SK-N-SH treated with all-trans-retinoic acid at 6 μM for 48 hours (cell line): ENCODE data around the gene QRSL1.

Experiments
- ATAC-seq: fragments of 200-7000 bp; cut with Tn5 transposase; 3 replicates; pipeline ENCODE4 v1.9.1; 2020; ENCODE audit warnings: mild to moderate bottlenecking, moderate library complexity
- ARNTL ChIP-seq: fragments of 450-650 bp; formaldehyde crosslinking; IDR thresholded peaks from 2 replicates; pipeline ENCODE4 v1.5.0; 2020; ENCODE audit warnings: low read depth, mild to moderate bottlenecking, moderate library complexity, borderline replicate concordance
- BACH2 ChIP-seq: fragments of 250-450 bp; sonication (Bioruptor Pico); IDR thresholded peaks from 2 replicates; pipeline ENCODE4 v1.9.0; 2021; ENCODE audit warnings: mild to moderate bottlenecking, borderline replicate concordance
- CSDC2 ChIP-seq: fragments of 250-450 bp; sonication (Bioruptor Pico); IDR thresholded peaks from 2 replicates; pipeline ENCODE4 v1.5.0; 2020; ENCODE audit warnings: mild to moderate bottlenecking, moderate library complexity
- GLIS3 ChIP-seq: fragments of 250-450 bp; sonication (Bioruptor Pico); IDR thresholded peaks from 2 replicates; pipeline ENCODE4 v1.5.0; 2020; ENCODE audit warnings: mild to moderate bottlenecking, moderate library complexity
- ISL1 ChIP-seq: fragments of 250-450 bp; sonication (Bioruptor Pico); IDR thresholded peaks from 2 replicates; pipeline ENCODE4 v2.1.2; 2022; ENCODE audit warnings: mild to moderate bottlenecking, moderate library complexity
- OSR1 ChIP-seq: fragments of 250-450 bp; sonication (Bioruptor Pico); IDR thresholded peaks from 2 replicates; pipeline ENCODE4 v1.8.0; 2022; ENCODE audit warnings: moderate library complexity, mild to moderate bottlenecking, inconsistent platforms
- PATZ1 ChIP-seq: fragments of 250-450 bp; sonication (Bioruptor Pico); IDR thresholded peaks from 2 replicates; pipeline ENCODE4 v1.8.0; 2020; ENCODE audit warnings: mild to moderate bottlenecking, moderate library complexity, borderline replicate concordance
- POU6F1 ChIP-seq: fragments of 250-450 bp; sonication (Bioruptor Pico); IDR thresholded peaks from 2 replicates; pipeline ENCODE4 v1.8.0; 2021; ENCODE audit warnings: low read depth, mild to moderate bottlenecking, moderate library complexity, borderline replicate concordance
- PPARA ChIP-seq: fragments of 250-450 bp; sonication (Bioruptor Pico); IDR thresholded peaks from 2 replicates; pipeline ENCODE4 v1.5.0; 2020; ENCODE audit warnings: mild to moderate bottlenecking, borderline replicate concordance
- SNAI2 ChIP-seq: fragments of 250-450 bp; sonication (Bioruptor Pico); IDR thresholded peaks from 2 replicates; pipeline ENCODE4 v1.5.0; 2020; ENCODE audit warnings: mild to moderate bottlenecking, moderate library complexity
- TCF4 ChIP-seq: fragments of 250-450 bp; sonication (Bioruptor Pico); IDR thresholded peaks from 2 replicates; pipeline ENCODE4 v1.8.0; 2021; ENCODE audit warnings: mild to moderate bottlenecking, moderate library complexity, borderline replicate concordance
- TSHZ2 ChIP-seq: fragments of 250-450 bp; sonication (Bioruptor Pico); IDR thresholded peaks from 2 replicates; pipeline ENCODE4 v1.5.0; 2020; ENCODE audit warnings: mild to moderate bottlenecking, moderate library complexity
- ZC3H10 ChIP-seq: fragments of 250-450 bp; sonication (Bioruptor Pico); IDR thresholded peaks from 2 replicates; pipeline ENCODE4 v1.5.1; 2021; ENCODE audit warnings: mild to moderate bottlenecking, moderate library complexity
- ZFP3 ChIP-seq: fragments of 250-450 bp; sonication (Bioruptor Pico); IDR thresholded peaks from 2 replicates; pipeline ENCODE4 v1.5.0; 2020; ENCODE audit warnings: mild to moderate bottlenecking, moderate library complexity
- ZFP30 ChIP-seq: fragments of 450-650 bp; formaldehyde crosslinking; IDR thresholded peaks from 2 replicates; pipeline ENCODE4 v1.5.0; 2022; ENCODE audit warnings: mild to moderate bottlenecking, moderate library complexity
- ZNF565 ChIP-seq: fragments of 450-650 bp; formaldehyde crosslinking; conservative IDR thresholded peaks from 2 replicates; pipeline ENCODE4 v1.5.0; 2020; ENCODE audit warnings: low read depth, mild to moderate bottlenecking, moderate library complexity
- ZNF70 ChIP-seq: fragments of 450-650 bp; formaldehyde crosslinking; IDR thresholded peaks from 2 replicates; pipeline ENCODE4 v1.5.0; 2020; ENCODE audit warnings: mild to moderate bottlenecking, moderate library complexity
- ZNF8 ChIP-seq: fragments of 450-650 bp; formaldehyde crosslinking; IDR thresholded peaks from 2 replicates; pipeline ENCODE4 v1.5.0; 2020; ENCODE audit warnings: mild to moderate bottlenecking, moderate library complexity
- TF ChIP-seq, protein P1 (sequence below): fragments of 250-450 bp; sonication (Bioruptor Pico); IDR thresholded peaks from 2 replicates; pipeline ENCODE4 v1.5.1; 2020; ENCODE audit warnings: low read depth, mild to moderate bottlenecking, moderate library complexity
- TF ChIP-seq, protein P2 (sequence below): fragments of 250-450 bp; sonication (Bioruptor Pico); IDR thresholded peaks from 2 replicates; pipeline ENCODE4 v1.5.1; 2021; ENCODE audit warnings: mild to moderate bottlenecking, moderate library complexity

The QRSL1 gene

DNA sequence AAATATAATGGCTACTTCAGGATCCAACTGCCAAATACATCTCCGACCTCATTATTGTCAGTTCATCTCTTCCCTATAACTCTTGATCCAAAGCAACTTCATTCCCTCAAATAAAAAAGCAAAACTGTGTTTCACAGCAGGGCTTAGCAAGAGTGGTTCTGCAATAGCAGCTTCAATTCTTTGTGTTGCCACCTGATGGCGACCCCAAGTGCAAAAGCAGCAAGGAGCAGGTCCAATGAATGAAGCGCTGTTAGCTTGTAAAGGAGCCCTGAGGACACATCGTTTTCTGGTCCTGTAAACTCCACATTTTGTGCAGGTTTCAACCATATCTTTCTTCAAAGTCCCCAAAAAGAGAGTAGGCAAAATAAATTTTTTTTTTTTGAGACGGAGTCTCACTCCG is 19.7 kb upstream of the QRSL1 start:
- TF ChIP-seq ZNF565 (CRISPR knock-in tag) = no peak
- no peak for TF ChIP-seq ISL1 (CRISPR knock-in tag)
- TF ChIP-seq CSDC2 (CRISPR knock-in tag) = no peak
- no peak for TF ChIP-seq ZNF70 (CRISPR knock-in tag)
- no peak for TF ChIP-seq ARNTL (CRISPR knock-in tag)
- TF ChIP-seq PATZ1 (CRISPR knock-in tag) = no peak
- TF ChIP-seq ZC3H10 = no peak
- no peak for TF ChIP-seq SNAI2
- TF ChIP-seq ZFP3 = no peak
- TF ChIP-seq, protein P1, sequence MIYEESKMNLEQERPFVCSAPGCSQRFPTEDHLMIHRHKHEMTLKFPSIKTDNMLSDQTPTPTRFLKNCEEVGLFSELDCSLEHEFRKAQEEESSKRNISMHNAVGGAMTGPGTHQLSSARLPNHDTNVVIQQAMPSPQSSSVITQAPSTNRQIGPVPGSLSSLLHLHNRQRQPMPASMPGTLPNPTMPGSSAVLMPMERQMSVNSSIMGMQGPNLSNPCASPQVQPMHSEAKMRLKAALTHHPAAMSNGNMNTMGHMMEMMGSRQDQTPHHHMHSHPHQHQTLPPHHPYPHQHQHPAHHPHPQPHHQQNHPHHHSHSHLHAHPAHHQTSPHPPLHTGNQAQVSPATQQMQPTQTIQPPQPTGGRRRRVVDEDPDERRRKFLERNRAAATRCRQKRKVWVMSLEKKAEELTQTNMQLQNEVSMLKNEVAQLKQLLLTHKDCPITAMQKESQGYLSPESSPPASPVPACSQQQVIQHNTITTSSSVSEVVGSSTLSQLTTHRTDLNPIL (CRISPR knock-in tag) = no peak
- TF ChIP-seq GLIS3 (CRISPR knock-in tag) = no peak
- TF ChIP-seq TCF4 (CRISPR knock-in tag) = no peak
- no peak for TF ChIP-seq ZNF8 (CRISPR knock-in tag)
- no peak for TF ChIP-seq POU6F1 (CRISPR knock-in tag)
- no peak for TF ChIP-seq OSR1 (CRISPR knock-in tag)
- TF ChIP-seq ZFP30 (CRISPR knock-in tag) = no peak
- TF ChIP-seq, protein P2, sequence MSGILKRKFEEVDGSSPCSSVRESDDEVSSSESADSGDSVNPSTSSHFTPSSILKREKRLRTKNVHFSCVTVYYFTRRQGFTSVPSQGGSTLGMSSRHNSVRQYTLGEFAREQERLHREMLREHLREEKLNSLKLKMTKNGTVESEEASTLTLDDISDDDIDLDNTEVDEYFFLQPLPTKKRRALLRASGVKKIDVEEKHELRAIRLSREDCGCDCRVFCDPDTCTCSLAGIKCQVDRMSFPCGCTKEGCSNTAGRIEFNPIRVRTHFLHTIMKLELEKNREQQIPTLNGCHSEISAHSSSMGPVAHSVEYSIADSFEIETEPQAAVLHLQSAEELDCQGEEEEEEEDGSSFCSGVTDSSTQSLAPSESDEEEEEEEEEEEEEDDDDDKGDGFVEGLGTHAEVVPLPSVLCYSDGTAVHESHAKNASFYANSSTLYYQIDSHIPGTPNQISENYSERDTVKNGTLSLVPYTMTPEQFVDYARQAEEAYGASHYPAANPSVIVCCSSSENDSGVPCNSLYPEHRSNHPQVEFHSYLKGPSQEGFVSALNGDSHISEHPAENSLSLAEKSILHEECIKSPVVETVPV (CRISPR knock-in tag) = no peak
- TF ChIP-seq BACH2 (CRISPR knock-in tag) = no peak
- no peak for TF ChIP-seq PPARA
- TF ChIP-seq TSHZ2 (CRISPR knock-in tag) = no peak
- peak; percentile 71; the same call in 2 of the 3 replicates for ATAC-seq

GRCh38 chr6:106611030-106611429 is 18.3 kb upstream of the QRSL1 start:
- no peak for TF ChIP-seq ZFP30 (CRISPR knock-in tag)
- TF ChIP-seq BACH2 (CRISPR knock-in tag) = no peak
- TF ChIP-seq CSDC2 (CRISPR knock-in tag) = no peak
- no peak for TF ChIP-seq POU6F1 (CRISPR knock-in tag)
- ATAC-seq = no peak
